LNCaP clone FGC (cell line): Measurements from ENCODE around the gene PRDM16.

ENCODE experiments used
- DNase-seq: peaks from one replicate; pipeline ENCODE4 v3.0.0-alpha.2; 2011; ENCODE audit warnings: low read depth
- H3K4me3 ChIP-seq: 2 replicates; pipeline ENCODE4 v1.5.1; 2011; ENCODE audit warnings: mild to moderate bottlenecking, low read depth, low read length, control low read depth
- TF ChIP-seq, protein P1 (sequence below): IDR thresholded peaks from 2 replicates; pipeline ENCODE4 v1.5.1; 2012; ENCODE audit warnings: mild to moderate bottlenecking; ENCODE audit not compliant: control insufficient read depth, insufficient read depth; ENCODE audit errors: extremely low read depth

The PRDM16 gene

GRCh38 chr1:3272321-3273045 lies 203.5 kb downstream of the PRDM16 start:
- H3K4me3 ChIP-seq, result no peak overlapping the region
- no peak for DNase-seq
- TF ChIP-seq, protein P1, sequence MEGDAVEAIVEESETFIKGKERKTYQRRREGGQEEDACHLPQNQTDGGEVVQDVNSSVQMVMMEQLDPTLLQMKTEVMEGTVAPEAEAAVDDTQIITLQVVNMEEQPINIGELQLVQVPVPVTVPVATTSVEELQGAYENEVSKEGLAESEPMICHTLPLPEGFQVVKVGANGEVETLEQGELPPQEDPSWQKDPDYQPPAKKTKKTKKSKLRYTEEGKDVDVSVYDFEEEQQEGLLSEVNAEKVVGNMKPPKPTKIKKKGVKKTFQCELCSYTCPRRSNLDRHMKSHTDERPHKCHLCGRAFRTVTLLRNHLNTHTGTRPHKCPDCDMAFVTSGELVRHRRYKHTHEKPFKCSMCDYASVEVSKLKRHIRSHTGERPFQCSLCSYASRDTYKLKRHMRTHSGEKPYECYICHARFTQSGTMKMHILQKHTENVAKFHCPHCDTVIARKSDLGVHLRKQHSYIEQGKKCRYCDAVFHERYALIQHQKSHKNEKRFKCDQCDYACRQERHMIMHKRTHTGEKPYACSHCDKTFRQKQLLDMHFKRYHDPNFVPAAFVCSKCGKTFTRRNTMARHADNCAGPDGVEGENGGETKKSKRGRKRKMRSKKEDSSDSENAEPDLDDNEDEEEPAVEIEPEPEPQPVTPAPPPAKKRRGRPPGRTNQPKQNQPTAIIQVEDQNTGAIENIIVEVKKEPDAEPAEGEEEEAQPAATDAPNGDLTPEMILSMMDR, result no peak

GRCh38 chr1:3273447-3273846 lies 204.4 kb downstream of the PRDM16 start:
- TF ChIP-seq, protein P1, result no peak
- no peak overlapping the region for H3K4me3 ChIP-seq
- no peak for DNase-seq

- TF ChIP-seq, protein P1, result no peak
Observed at GRCh38 chr1:3274972-3275371, 206.0 kb downstream of the PRDM16 start.

DNA sequence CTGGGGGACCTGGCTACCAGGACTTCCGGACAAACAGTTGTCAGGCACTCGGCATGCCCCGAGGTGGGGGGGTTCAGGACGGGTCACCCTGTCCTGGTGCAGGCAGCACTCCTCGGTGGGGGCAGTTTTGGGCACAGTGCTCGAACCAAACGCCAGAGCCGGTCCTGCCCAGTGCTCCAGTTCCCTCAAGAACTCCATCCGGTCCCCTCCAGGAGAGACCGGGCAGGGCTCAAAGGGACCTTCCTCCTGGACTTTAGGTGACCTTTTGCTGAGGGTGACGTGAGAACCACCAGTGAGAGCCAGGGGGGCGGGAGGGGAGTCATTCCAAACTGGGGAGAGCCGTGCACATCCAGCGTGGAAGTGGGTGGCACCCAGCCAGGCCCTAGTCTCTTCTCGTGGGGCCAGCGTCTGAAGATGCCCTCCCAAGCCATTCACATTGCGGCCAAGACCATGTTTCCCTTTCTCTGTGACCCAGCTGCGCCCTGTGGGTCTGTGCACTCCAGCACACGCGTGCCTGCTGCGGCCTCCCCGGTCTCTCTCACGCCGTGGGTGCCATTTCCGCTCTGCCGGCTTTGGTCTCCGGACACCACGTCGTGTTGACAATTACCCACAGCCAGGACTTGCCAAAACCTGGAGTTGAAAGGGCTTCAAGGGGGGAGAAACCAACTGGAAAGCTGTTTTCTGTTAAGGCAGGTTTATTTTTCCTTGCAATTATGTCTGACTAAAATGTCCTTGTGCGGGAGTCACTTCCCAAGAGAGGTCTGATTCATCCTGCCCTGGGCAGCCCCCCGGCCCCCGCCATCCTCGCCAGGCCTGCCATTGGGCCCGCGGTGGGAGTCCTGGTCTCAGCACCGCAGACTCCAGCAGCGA lies 206.7 kb downstream of the PRDM16 start:
- DNase-seq, result no peak
- TF ChIP-seq, protein P1, result no peak
- H3K4me3 ChIP-seq, result no peak overlapping the region

More at GRCh38 chr1:3274972-3275371, 206.0 kb downstream of the PRDM16 start:
- no peak for DNase-seq
- no peak overlapping the region for H3K4me3 ChIP-seq

DNA sequence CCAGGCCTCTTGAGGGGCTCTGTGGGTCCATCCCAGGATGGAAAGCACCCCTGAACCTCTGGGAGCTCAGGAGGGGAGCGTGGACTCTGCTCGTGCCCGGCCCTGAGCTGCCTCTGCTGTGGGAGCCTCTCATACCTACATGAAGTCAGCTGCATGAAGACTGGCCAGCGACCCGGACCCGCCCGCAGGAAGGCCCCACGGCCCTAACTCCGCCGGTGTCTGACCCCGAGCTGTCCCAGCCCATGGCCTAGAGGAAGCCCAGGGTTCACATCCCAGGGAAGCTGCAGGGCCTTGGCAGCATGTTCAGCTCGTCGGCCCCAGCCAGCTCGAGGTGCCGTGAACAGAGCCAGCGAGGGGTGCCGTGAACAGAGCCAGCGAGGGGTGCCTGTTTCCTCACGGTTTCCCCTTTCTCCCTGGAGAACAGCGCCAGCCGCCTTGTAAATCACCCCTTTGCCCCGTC lies 207.4 kb downstream of the PRDM16 start:
- no peak for DNase-seq
- no peak overlapping the region for H3K4me3 ChIP-seq
- TF ChIP-seq, protein P1, result no peak

- H3K4me3 ChIP-seq, result no peak overlapping the region
- no peak for DNase-seq
- TF ChIP-seq, protein P1, result no peak
Observed at GRCh38 chr1:3277011-3277471, 208.0 kb downstream of the PRDM16 start.
